GM23338 (cell line): ENCODE data around the gene RNU5B-1. TPM values are rescaled to one million over a fixed set of nuclear protein-coding genes. Genes with fewer than 3 reads are reported as not detected.

Experiments used
- ATAC-seq: fragments of 200-7000 bp; cut with Tn5 transposase; 3 replicates; pipeline ENCODE4 v1.9.1; 2020
- DNase-seq: peaks from one replicate; pipeline ENCODE4 v3.0.0-alpha.2; 2015; ENCODE audit warnings: low spot score
- H2AFZ ChIP-seq: fragments of 200-600 bp; sonication (generic); 2 replicates; pipeline ENCODE4 v1.8.0; 2016; ENCODE audit warnings: antibody characterized with exemption, mild to moderate bottlenecking, moderate library complexity
- H3F3A ChIP-seq: fragments of 200-600 bp; sonication (generic); replicated peaks from 2 replicates; pipeline ENCODE4 v1.8.0; 2017; ENCODE audit warnings: antibody characterized with exemption, mixed run types, low read depth
- H3K27ac ChIP-seq: fragments of 200-600 bp; sonication (generic); 2 replicates; pipeline ENCODE4 v1.6.1; 2016; ENCODE audit warnings: low read depth
- H3K27me3 ChIP-seq: fragments of 200-600 bp; sonication (generic); 2 replicates; pipeline ENCODE4 v1.8.0; 2016; ENCODE audit warnings: mild to moderate bottlenecking, mixed run types, moderate library complexity; ENCODE audit not compliant: insufficient read depth
- H3K36me3 ChIP-seq: fragments of 200-600 bp; sonication (generic); 2 replicates; pipeline ENCODE4 v1.8.0; 2016; ENCODE audit warnings: mild to moderate bottlenecking; ENCODE audit not compliant: insufficient read depth
- H3K4me1 ChIP-seq: fragments of 200-600 bp; sonication (generic); 2 replicates; pipeline ENCODE4 v1.8.0; 2016; ENCODE audit warnings: mild to moderate bottlenecking, moderate library complexity; ENCODE audit not compliant: insufficient read depth
- H3K4me2 ChIP-seq: fragments of 200-600 bp; sonication (generic); 2 replicates; pipeline ENCODE4 v1.7.1; 2017; ENCODE audit warnings: mixed run types
- H3K4me3 ChIP-seq: fragments of 200-600 bp; sonication (generic); 2 replicates; pipeline ENCODE4 v1.6.1; 2016; ENCODE audit warnings: mixed run types
- H3K79me2 ChIP-seq: fragments of 200-600 bp; sonication (generic); replicated peaks from 2 replicates; pipeline ENCODE4 v1.8.0; 2017; ENCODE audit warnings: mild to moderate bottlenecking; ENCODE audit not compliant: insufficient read depth
- H3K9me2 ChIP-seq: fragments of 200-600 bp; sonication (generic); 2 replicates; pipeline ENCODE4 v1.8.0; 2017; ENCODE audit not compliant: insufficient read depth
- H4K20me1 ChIP-seq: fragments of 200-600 bp; sonication (generic); replicated peaks from 2 replicates; pipeline ENCODE4 v1.8.0; 2017; ENCODE audit warnings: mild to moderate bottlenecking; ENCODE audit not compliant: insufficient read depth
- H3K27ac Mint-ChIP-seq: 2 replicates; pipeline ENCODE4 v1.8.0; 2020; ENCODE audit warnings: inconsistent platforms, mild to moderate bottlenecking, moderate library complexity, mixed read lengths
- H3K27me3 Mint-ChIP-seq: 3 replicates; pipeline ENCODE4 v1.8.0; 2022; ENCODE audit warnings: low read depth, mild to moderate bottlenecking, moderate library complexity, mixed read lengths, inconsistent platforms; ENCODE audit not compliant: insufficient read depth, poor library complexity
- H3K36me3 Mint-ChIP-seq: 3 replicates; pipeline ENCODE4 v1.8.0; 2021; ENCODE audit warnings: low read depth, mild to moderate bottlenecking, inconsistent platforms, moderate library complexity, mixed read lengths
- H3K4me1 Mint-ChIP-seq: 3 replicates; pipeline ENCODE4 v1.8.0; 2020; ENCODE audit warnings: mild to moderate bottlenecking, inconsistent platforms, mixed read lengths
- H3K4me3 Mint-ChIP-seq: 3 replicates; pipeline ENCODE4 v1.8.0; 2021; ENCODE audit warnings: moderate library complexity, mild to moderate bottlenecking, inconsistent platforms, mixed read lengths
- H3K9me3 Mint-ChIP-seq: 3 replicates; pipeline ENCODE4 v1.8.0; 2020; ENCODE audit warnings: moderate library complexity, mild to moderate bottlenecking, inconsistent platforms, mixed read lengths
- CREB1 ChIP-seq: fragments of 250-450 bp; sonication (Bioruptor Pico); IDR thresholded peaks from 2 replicates; pipeline ENCODE4 v1.5.0; 2020; ENCODE audit warnings: low read depth, mild to moderate bottlenecking, moderate library complexity
- EZH2 ChIP-seq: fragments of 200-600 bp; sonication (generic); IDR thresholded peaks from one replicate; pipeline ENCODE4 v1.8.0; 2017; ENCODE audit warnings: antibody characterized with exemption, mild to moderate bottlenecking, low read depth; ENCODE audit not compliant: unreplicated experiment
- EZH2phosphoT487 ChIP-seq: fragments of 200-600 bp; sonication (generic); IDR thresholded peaks from one replicate; pipeline ENCODE4 v1.8.1; 2018; ENCODE audit warnings: antibody characterized with exemption; ENCODE audit not compliant: unreplicated experiment
- JUNB ChIP-seq: IDR thresholded peaks from one replicate; pipeline ENCODE4 v1.6.1; 2016; ENCODE audit warnings: antibody characterized with exemption; ENCODE audit not compliant: unreplicated experiment
- NANOG ChIP-seq: IDR thresholded peaks from 2 replicates; pipeline ENCODE4 v1.6.1; 2016; ENCODE audit warnings: antibody characterized with exemption, borderline replicate concordance
- POLR2AphosphoS5 ChIP-seq: IDR thresholded peaks from 2 replicates; pipeline ENCODE4 v1.6.1; 2016; ENCODE audit warnings: antibody characterized with exemption, low read depth
- STAT1 ChIP-seq: IDR thresholded peaks from one replicate; pipeline ENCODE4 v1.6.1; 2016; ENCODE audit warnings: antibody characterized with exemption; ENCODE audit not compliant: unreplicated experiment
- ZNF114 ChIP-seq: fragments of 250-450 bp; sonication (Bioruptor Pico); IDR thresholded peaks from 2 replicates; pipeline ENCODE4 v1.5.0; 2020; ENCODE audit warnings: mild to moderate bottlenecking, moderate library complexity
- ZNF331 ChIP-seq: fragments of 250-450 bp; sonication (Bioruptor Pico); IDR thresholded peaks from 2 replicates; pipeline ENCODE4 v1.5.0; 2020; ENCODE audit warnings: low read depth, mild to moderate bottlenecking, moderate library complexity
- polyA plus RNA-seq: library from polyadenylated mRNA; unstranded; fragments of >200 nt; fragmentation: Nextera tagmentation; extraction: Ambion mirVana; gene quantifications from 2 replicates; pipeline ENCODE4 v1.2.1, GENCODE V29; 2016
- total RNA-seq: library from RNA; depleted of rRNA; stranded (reverse); fragments of >200 nt; shearing (Covaris generic); gene quantifications from 2 replicates; pipeline ENCODE4 v1.2.3, GENCODE V29; 2014
- TF ChIP-seq, protein P1 (sequence below): IDR thresholded peaks from one replicate; pipeline ENCODE4 v1.6.1; 2018; ENCODE audit warnings: antibody characterized with exemption; ENCODE audit not compliant: unreplicated experiment
- TF ChIP-seq, protein P2 (sequence below): fragments of 250-450 bp; sonication (Bioruptor Pico); IDR thresholded peaks from 2 replicates; pipeline ENCODE4 v1.5.0; 2020; ENCODE audit warnings: mild to moderate bottlenecking, moderate library complexity
- TF ChIP-seq, protein P3 (sequence below): IDR thresholded peaks from 2 replicates; pipeline ENCODE4 v1.6.1; 2016; ENCODE audit warnings: antibody characterized with exemption
- TF ChIP-seq, protein P4 (sequence below), 2 experiments: fragments of 200-600 bp in 1 of 2; sonication (generic) in 1 of 2; conservative IDR thresholded peaks; 2 replicates each; pipeline versions ENCODE4 v1.5.1 to v1.6.1; 2016 to 2017; ENCODE audit warnings: antibody characterized with exemption in 2 of 2, low read depth in 2 of 2, mild to moderate bottlenecking in 2 of 2, moderate library complexity in 1 of 2

RNU5B-1 gene
- total and polyA plus RNA-seq, 2 experiments from 2014 or later: not detected

DNA sequence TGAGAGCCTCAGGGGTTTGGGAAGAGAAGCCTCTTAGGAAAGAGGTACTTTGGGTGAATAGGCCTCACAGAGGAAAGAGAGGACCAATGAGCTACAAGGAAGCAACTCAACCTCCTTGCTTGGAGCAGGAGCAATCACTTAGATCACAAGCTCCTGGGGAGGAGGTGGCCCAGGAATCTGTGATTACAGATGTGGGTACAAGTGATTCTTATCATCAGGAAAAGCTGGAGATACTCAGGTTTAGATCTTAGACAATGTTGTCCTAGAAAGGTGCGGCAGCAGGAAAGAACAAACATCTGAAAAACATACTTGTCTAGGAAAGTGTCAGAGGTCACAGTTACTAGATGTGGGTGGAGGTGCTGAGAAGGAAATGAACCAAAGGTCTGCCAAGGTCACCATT is 26.0 kb upstream of the RNU5B-1 start:
- Mint-ChIP-seq H3K27me3 (no peaks in the 10 kb centered on the region), H3K4me3 (no peak overlapping the region), H3K9me3 (no peaks in the 10 kb centered on the region), H3K27ac (no peak overlapping the region), H3K36me3 (no peaks in the 10 kb centered on the region), H3K4me1 (no peaks in the 10 kb centered on the region)
- H3K79me2 ChIP-seq: no peaks in the 10 kb centered on the region
- H3K9me2 ChIP-seq: no peaks in the 10 kb centered on the region
- H2AFZ ChIP-seq: no peak overlapping the region
- TF ChIP-seq JUNB: no peak
- TF ChIP-seq ZNF114 (CRISPR knock-in tag): no peak
- TF ChIP-seq CREB1 (CRISPR knock-in tag): no peak
- no peak for TF ChIP-seq STAT1
- TF ChIP-seq, protein P1, sequence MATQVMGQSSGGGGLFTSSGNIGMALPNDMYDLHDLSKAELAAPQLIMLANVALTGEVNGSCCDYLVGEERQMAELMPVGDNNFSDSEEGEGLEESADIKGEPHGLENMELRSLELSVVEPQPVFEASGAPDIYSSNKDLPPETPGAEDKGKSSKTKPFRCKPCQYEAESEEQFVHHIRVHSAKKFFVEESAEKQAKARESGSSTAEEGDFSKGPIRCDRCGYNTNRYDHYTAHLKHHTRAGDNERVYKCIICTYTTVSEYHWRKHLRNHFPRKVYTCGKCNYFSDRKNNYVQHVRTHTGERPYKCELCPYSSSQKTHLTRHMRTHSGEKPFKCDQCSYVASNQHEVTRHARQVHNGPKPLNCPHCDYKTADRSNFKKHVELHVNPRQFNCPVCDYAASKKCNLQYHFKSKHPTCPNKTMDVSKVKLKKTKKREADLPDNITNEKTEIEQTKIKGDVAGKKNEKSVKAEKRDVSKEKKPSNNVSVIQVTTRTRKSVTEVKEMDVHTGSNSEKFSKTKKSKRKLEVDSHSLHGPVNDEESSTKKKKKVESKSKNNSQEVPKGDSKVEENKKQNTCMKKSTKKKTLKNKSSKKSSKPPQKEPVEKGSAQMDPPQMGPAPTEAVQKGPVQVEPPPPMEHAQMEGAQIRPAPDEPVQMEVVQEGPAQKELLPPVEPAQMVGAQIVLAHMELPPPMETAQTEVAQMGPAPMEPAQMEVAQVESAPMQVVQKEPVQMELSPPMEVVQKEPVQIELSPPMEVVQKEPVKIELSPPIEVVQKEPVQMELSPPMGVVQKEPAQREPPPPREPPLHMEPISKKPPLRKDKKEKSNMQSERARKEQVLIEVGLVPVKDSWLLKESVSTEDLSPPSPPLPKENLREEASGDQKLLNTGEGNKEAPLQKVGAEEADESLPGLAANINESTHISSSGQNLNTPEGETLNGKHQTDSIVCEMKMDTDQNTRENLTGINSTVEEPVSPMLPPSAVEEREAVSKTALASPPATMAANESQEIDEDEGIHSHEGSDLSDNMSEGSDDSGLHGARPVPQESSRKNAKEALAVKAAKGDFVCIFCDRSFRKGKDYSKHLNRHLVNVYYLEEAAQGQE: no peak
- TF ChIP-seq EZH2: no peak
- no peak for TF ChIP-seq EZH2phosphoT487
- TF ChIP-seq, protein P2, sequence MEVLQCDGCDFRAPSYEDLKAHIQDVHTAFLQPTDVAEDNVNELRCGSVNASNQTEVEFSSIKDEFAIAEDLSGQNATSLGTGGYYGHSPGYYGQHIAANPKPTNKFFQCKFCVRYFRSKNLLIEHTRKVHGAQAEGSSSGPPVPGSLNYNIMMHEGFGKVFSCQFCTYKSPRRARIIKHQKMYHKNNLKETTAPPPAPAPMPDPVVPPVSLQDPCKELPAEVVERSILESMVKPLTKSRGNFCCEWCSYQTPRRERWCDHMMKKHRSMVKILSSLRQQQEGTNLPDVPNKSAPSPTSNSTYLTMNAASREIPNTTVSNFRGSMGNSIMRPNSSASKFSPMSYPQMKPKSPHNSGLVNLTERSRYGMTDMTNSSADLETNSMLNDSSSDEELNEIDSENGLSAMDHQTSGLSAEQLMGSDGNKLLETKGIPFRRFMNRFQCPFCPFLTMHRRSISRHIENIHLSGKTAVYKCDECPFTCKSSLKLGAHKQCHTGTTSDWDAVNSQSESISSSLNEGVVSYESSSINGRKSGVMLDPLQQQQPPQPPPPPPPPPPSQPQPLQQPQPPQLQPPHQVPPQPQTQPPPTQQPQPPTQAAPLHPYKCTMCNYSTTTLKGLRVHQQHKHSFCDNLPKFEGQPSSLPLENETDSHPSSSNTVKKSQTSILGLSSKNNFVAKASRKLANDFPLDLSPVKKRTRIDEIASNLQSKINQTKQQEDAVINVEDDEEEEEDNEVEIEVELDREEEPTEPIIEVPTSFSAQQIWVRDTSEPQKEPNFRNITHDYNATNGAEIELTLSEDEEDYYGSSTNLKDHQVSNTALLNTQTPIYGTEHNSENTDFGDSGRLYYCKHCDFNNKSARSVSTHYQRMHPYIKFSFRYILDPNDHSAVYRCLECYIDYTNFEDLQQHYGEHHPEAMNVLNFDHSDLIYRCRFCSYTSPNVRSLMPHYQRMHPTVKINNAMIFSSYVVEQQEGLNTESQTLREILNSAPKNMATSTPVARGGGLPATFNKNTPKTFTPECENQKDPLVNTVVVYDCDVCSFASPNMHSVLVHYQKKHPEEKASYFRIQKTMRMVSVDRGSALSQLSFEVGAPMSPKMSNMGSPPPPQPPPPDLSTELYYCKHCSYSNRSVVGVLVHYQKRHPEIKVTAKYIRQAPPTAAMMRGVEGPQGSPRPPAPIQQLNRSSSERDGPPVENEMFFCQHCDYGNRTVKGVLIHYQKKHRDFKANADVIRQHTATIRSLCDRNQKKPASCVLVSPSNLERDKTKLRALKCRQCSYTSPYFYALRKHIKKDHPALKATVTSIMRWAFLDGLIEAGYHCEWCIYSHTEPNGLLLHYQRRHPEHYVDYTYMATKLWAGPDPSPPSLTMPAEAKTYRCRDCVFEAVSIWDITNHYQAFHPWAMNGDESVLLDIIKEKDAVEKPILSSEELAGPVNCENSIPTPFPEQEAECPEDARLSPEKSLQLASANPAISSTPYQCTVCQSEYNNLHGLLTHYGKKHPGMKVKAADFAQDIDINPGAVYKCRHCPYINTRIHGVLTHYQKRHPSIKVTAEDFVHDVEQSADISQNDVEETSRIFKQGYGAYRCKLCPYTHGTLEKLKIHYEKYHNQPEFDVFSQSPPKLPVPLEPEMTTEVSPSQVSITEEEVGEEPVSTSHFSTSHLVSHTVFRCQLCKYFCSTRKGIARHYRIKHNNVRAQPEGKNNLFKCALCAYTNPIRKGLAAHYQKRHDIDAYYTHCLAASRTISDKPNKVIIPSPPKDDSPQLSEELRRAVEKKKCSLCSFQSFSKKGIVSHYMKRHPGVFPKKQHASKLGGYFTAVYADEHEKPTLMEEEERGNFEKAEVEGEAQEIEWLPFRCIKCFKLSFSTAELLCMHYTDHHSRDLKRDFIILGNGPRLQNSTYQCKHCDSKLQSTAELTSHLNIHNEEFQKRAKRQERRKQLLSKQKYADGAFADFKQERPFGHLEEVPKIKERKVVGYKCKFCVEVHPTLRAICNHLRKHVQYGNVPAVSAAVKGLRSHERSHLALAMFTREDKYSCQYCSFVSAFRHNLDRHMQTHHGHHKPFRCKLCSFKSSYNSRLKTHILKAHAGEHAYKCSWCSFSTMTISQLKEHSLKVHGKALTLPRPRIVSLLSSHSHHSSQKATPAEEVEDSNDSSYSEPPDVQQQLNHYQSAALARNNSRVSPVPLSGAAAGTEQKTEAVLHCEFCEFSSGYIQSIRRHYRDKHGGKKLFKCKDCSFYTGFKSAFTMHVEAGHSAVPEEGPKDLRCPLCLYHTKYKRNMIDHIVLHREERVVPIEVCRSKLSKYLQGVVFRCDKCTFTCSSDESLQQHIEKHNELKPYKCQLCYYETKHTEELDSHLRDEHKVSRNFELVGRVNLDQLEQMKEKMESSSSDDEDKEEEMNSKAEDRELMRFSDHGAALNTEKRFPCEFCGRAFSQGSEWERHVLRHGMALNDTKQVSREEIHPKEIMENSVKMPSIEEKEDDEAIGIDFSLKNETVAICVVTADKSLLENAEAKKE (CRISPR knock-in tag): no peak
- TF ChIP-seq, protein P3, sequence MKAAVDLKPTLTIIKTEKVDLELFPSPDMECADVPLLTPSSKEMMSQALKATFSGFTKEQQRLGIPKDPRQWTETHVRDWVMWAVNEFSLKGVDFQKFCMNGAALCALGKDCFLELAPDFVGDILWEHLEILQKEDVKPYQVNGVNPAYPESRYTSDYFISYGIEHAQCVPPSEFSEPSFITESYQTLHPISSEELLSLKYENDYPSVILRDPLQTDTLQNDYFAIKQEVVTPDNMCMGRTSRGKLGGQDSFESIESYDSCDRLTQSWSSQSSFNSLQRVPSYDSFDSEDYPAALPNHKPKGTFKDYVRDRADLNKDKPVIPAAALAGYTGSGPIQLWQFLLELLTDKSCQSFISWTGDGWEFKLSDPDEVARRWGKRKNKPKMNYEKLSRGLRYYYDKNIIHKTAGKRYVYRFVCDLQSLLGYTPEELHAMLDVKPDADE: no peak
- TF ChIP-seq, protein P4, sequence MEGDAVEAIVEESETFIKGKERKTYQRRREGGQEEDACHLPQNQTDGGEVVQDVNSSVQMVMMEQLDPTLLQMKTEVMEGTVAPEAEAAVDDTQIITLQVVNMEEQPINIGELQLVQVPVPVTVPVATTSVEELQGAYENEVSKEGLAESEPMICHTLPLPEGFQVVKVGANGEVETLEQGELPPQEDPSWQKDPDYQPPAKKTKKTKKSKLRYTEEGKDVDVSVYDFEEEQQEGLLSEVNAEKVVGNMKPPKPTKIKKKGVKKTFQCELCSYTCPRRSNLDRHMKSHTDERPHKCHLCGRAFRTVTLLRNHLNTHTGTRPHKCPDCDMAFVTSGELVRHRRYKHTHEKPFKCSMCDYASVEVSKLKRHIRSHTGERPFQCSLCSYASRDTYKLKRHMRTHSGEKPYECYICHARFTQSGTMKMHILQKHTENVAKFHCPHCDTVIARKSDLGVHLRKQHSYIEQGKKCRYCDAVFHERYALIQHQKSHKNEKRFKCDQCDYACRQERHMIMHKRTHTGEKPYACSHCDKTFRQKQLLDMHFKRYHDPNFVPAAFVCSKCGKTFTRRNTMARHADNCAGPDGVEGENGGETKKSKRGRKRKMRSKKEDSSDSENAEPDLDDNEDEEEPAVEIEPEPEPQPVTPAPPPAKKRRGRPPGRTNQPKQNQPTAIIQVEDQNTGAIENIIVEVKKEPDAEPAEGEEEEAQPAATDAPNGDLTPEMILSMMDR (conservative IDR thresholded peaks at IDR 0.05; ENCODE audit: low read depth in 2 of 2): no peak
- no peak for TF ChIP-seq POLR2AphosphoS5
- no peak for TF ChIP-seq NANOG
- TF ChIP-seq ZNF331: no peak
- no peaks in the 10 kb centered on the region for H4K20me1 ChIP-seq
- no peaks in the 10 kb centered on the region for H3K27me3 ChIP-seq
- no peaks in the 10 kb centered on the region for H3K36me3 ChIP-seq
- H3K4me1 ChIP-seq: no peaks in the 10 kb centered on the region
- no peak overlapping the region for H3K4me3 ChIP-seq
- no peak; the same call in 2 of the 3 replicates for ATAC-seq
- no peak for DNase-seq
- H3K27ac ChIP-seq: no peak overlapping the region
- no peaks in the 10 kb centered on the region for H3F3A ChIP-seq
- no peak overlapping the region for H3K4me2 ChIP-seq
